ENCODE data around the gene MED28.

The MED28 gene

DNA sequence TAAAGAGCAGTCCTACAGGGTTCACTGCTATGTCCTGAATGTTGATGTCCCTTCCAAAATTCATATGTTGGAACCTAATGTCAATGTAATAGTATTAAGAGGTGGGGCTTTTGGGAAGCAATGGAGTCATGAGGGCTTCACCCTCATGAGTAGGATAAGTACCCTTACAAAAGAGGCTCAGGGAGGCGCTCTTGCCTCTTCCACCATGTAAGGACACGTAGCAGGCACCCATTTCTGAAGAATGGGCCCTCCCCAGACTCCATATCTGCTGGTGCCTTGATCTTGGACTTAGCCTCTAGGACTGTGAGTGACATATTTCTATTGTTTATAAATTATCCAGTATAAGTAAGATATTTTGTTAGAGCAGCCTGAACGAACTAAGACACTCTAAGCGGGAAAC, 15.8 kb downstream of the MED28 start:
- H4K20me1 ChIP-seq = peaks cover 22 to 96% (median 83%) of the 10 kb centered on the region in 11 experiments; a peak in 21 of 22 replicates
- no peak overlapping the region for H3K4me2 ChIP-seq
- no peak overlapping the region for H3K9ac ChIP-seq
- no peak for TF ChIP-seq Cebpa-rat (IDR thresholded peaks at IDR 0.05)
- peaks cover 0 to 5% (median 0%) of the 10 kb centered on the region in 11 experiments; a peak in 3 of 22 replicates for H3K9me3 ChIP-seq (replicated peaks in 1 of 11)
- H3K36me3 ChIP-seq = peaks cover 96 to 100% (median 100%) of the 10 kb centered on the region in 11 experiments
- no peak overlapping the region for H3K27ac ChIP-seq
- no peak overlapping the region for H3K4me3 ChIP-seq
- no peaks in the 10 kb centered on the region for H3K27me3 ChIP-seq
- H3K4me1 ChIP-seq = peaks cover 0 to 26% (median 8%) of the 10 kb centered on the region in 10 experiments; a peak in 11 of 20 replicates

DNA sequence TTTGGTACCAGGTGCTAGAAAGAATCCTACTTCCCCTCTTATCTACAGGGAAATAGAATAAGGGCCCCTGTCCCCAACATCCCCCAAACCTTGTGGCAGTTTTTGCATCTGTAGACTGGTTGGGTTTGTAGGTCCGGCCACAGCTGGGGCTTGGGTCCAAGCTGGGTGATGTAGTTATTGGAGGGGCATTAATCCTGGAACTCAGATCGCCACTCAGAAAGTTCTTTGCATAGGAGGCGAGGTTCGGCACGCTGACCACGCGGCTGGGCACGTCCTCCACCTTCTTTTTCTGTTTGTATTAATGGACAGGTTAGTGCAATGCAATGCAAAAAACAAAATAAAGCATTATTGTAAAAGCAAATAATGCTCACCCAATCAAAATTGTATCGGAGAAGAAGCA, 19.2 kb downstream of the MED28 start:
- peaks cover 22 to 93% (median 76%) of the 10 kb centered on the region in 11 experiments; a peak in 20 of 22 replicates for H4K20me1 ChIP-seq
- no peak overlapping the region for H3K4me2 ChIP-seq
- peaks cover 0 to 5% (median 0%) of the 10 kb centered on the region in 11 experiments; a peak in 3 of 22 replicates for H3K9me3 ChIP-seq (replicated peaks in 1 of 11)
- H3K27ac ChIP-seq = no peak overlapping the region
- H3K4me1 ChIP-seq = peaks cover 0 to 27% (median 8%) of the 10 kb centered on the region in 10 experiments; a peak in 12 of 20 replicates
- H3K9ac ChIP-seq = no peak overlapping the region
- no peak for TF ChIP-seq Cebpa-rat (IDR thresholded peaks at IDR 0.05)
- H3K27me3 ChIP-seq = no peaks in the 10 kb centered on the region
- no peak overlapping the region for H3K4me3 ChIP-seq
- peaks cover 81 to 98% (median 93%) of the 10 kb centered on the region in 11 experiments for H3K36me3 ChIP-seq

DNA sequence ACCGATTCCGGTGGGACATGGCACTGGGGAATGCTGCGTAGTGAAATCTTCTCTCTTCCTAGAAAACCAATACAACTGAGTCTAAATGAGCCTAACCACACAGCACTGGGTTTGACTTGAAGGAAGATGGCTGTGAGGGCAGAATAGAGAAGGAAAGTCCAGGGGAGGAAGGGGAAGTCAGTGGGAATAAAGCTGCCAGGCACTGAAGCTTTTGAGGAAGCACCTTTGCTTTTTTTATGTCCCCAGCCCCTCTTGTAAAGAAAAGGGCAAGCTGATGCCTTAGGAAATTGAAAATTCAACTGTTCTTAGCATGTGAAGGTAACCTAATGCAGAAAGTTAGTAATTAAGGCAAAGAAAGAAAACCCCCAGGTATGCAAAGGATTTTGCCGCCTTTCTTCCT, 20.6 kb downstream of the MED28 start:
- Histone ChIP-seq H3K9me3 (replicated peaks in 1 of 11) (peaks cover 0 to 5% (median 0%) of the 10 kb centered on the region in 11 experiments; a peak in 3 of 22 replicates), H3K9ac (no peak overlapping the region), H4K20me1 (peaks cover 22 to 89% (median 70%) of the 10 kb centered on the region in 11 experiments; a peak in 20 of 22 replicates), H3K4me1 (peaks cover 0 to 28% (median 15%) of the 10 kb centered on the region in 10 experiments; a peak in 14 of 20 replicates), H3K4me2 (peak overlapping the region in 2 of 11 experiments; percentile 1 to 26; a peak in 1 of 22 replicates), H3K27me3 (no peaks in the 10 kb centered on the region), H3K27ac (no peak overlapping the region), H3K4me3 (no peak overlapping the region), H3K36me3 (peaks cover 73 to 96% (median 89%) of the 10 kb centered on the region in 11 experiments)
- no peak for TF ChIP-seq Cebpa-rat (IDR thresholded peaks at IDR 0.05)

DNA sequence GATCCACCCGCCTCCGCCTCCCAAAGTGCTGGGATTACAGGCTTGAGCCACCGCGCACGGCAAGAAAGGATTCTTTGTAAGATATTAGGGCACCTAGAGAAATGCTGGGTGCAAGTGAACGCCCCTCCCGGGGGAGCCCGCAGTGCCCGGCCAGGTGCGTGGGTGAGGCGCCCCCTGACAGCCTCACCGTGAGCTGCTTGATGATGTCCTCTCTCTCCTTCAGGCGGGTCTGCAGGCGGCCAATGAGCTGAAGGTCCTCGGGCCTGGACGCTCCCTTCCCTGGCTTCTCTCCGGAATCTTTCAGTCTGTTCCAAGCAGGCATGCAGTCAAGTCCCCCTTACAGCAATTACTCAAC, 21.9 kb downstream of the MED28 start:
- no peak overlapping the region for H3K4me2 ChIP-seq
- TF ChIP-seq Cebpa-rat (IDR thresholded peaks at IDR 0.05) = no peak
- peaks cover 8 to 35% (median 18%) of the 10 kb centered on the region in 10 experiments for H3K4me1 ChIP-seq
- no peak overlapping the region for H3K9ac ChIP-seq
- H3K27me3 ChIP-seq = no peaks in the 10 kb centered on the region
- peaks cover 0 to 5% (median 0%) of the 10 kb centered on the region in 11 experiments; a peak in 3 of 22 replicates for H3K9me3 ChIP-seq (replicated peaks in 1 of 11)
- no peak overlapping the region for H3K4me3 ChIP-seq
- H3K36me3 ChIP-seq = peaks cover 61 to 84% (median 76%) of the 10 kb centered on the region in 11 experiments
- H4K20me1 ChIP-seq = peaks cover 21 to 77% (median 57%) of the 10 kb centered on the region in 11 experiments; a peak in 19 of 22 replicates
- no peak overlapping the region for H3K27ac ChIP-seq

DNA sequence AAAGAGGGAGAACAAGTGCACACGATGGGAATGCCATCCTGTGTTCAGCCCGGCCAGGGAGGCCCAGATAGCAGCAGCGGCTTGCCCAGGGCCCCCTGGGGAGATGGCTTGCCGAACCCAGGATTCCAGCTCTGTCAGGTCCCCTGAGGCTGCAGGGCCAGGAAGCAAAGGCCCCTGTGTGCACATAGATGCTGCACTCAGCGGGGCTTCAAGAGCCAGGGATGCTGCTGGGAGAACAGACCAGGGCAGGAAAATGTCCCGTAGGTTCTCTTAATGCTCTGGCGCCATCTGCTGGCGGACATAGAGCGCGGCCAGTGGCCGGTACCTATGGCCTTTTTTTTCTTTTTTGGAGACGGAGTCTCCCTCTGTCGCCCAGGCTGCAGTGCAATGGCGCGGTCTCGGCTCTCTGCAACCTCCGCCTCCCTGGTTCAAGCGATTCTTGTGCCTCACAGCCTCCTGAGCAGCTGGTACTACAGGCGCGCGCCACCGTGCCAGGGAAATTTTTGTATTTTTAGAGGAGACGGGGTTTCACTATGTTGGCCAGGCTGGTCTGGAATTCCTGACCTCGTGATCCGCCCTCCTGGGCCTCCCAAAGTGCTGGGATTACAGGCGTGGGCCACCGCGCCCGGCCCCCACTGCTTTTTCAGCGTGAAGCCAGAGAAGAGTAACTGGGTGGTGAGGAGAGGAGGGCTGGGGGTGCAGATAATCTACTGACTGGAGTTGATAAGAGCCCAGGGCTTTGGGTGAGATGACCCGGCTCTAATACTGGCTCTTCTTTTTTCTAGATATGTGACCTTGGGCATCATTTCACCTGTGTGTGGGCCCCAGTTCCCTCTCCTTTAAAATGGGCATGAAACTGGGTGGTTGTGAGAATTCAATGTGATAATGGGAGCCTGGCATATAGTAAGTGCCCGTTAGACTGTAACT, 22.5 kb downstream of the MED28 start:
- no peak for TF ChIP-seq Cebpa-rat (IDR thresholded peaks at IDR 0.05)
- Histone ChIP-seq H4K20me1 (peaks cover 19 to 70% (median 51%) of the 10 kb centered on the region in 11 experiments; a peak in 19 of 22 replicates), H3K27me3 (no peaks in the 10 kb centered on the region), H3K4me1 (peaks cover 12 to 34% (median 18%) of the 10 kb centered on the region in 10 experiments), H3K27ac (peak overlapping the region in 1 of 11 experiments; percentile 9; a peak in 2 of 22 replicates), H3K36me3 (peaks cover 54 to 77% (median 70%) of the 10 kb centered on the region in 11 experiments), H3K4me3 (no peak overlapping the region), H3K9me3 (replicated peaks in 1 of 11) (peaks cover 0 to 5% (median under 1%) of the 10 kb centered on the region in 11 experiments; a peak in 6 of 22 replicates), H3K4me2 (no peak overlapping the region), H3K9ac (no peak overlapping the region; a peak in 1 of 22 replicates)

DNA sequence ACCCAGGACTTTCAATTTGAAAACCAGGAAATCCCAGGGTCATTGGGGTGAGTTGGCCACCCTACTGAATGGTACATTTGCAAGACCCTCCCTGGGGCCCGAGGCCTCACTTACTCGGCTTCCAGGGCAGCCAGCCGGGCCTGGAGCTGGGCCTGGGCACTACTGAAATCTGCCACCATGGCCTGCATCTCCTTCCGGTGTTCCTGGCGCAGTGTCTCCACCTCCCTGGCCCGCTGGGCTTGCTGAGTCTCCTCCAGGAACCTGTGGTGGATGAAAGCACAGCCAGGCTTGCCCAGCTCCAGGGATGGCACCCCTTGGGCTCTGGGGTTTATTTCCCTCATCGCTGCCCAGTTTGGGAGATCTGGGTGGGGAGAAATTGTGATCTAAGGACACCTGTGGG, 24.7 kb downstream of the MED28 start:
- no peak for TF ChIP-seq Cebpa-rat (IDR thresholded peaks at IDR 0.05)
- Histone ChIP-seq H3K4me1 (peaks cover 16 to 48% (median 27%) of the 10 kb centered on the region in 10 experiments), H3K9me3 (replicated peaks in 1 of 11) (peaks cover 0 to 21% (median 17%) of the 10 kb centered on the region in 11 experiments; a peak in 15 of 22 replicates), H4K20me1 (peaks cover 14 to 52% (median 43%) of the 10 kb centered on the region in 11 experiments; a peak in 19 of 22 replicates), H3K9ac (no peak overlapping the region), H3K4me3 (no peak overlapping the region), H3K27ac (peak overlapping the region in 1 of 11 experiments; percentile 17; a peak in 1 of 22 replicates), H3K36me3 (peaks cover 32 to 66% (median 50%) of the 10 kb centered on the region in 11 experiments), H3K27me3 (no peaks in the 10 kb centered on the region), H3K4me2 (no peak overlapping the region)

DNA sequence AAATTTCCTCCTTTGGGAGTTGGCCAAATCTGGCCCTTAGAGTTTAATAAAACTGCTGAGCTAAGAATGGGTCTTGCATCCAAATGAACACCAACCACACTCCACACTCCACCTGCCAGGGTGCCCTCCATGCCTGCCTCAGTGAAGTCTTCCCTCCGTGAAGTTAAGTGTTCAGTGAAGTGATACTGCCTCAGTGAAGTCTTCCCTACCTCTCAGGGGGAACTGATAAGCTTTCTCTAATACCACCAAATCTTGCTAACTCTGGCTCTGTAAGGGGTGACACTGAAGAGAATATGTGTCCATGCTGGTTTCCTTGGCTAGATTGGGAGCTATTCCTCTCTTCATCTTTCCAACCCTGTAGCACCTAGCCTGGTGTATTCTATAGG, 27.9 kb downstream of the MED28 start:
- Histone ChIP-seq H3K4me3 (peak overlapping the region in 5 of 10 experiments; percentile 20 to 51 (median 30); a peak in 4 of 20 replicates), H3K27me3 (no peaks in the 10 kb centered on the region), H3K4me1 (peaks cover 10 to 43% (median 27%) of the 10 kb centered on the region in 10 experiments), H3K36me3 (peaks cover 5 to 37% (median 20%) of the 10 kb centered on the region in 11 experiments; a peak in 18 of 22 replicates), H4K20me1 (peaks cover under 1 to 26% (median 16%) of the 10 kb centered on the region in 11 experiments; a peak in 15 of 22 replicates), H3K9ac (peak overlapping the region in 5 of 11 experiments; percentile 39 to 56 (median 52); a peak in 6 of 22 replicates), H3K9me3 (replicated peaks in 1 of 11) (peaks cover 0 to 21% (median 17%) of the 10 kb centered on the region in 11 experiments; a peak in 13 of 22 replicates), H3K4me2 (peak overlapping the region; percentile 55 to 80 (median 74)), H3K27ac (peak overlapping the region in 6 of 11 experiments; percentile 39 to 68 (median 62); a peak in 9 of 22 replicates)
- TF ChIP-seq Cebpa-rat (IDR thresholded peaks at IDR 0.05) = no peak

DNA sequence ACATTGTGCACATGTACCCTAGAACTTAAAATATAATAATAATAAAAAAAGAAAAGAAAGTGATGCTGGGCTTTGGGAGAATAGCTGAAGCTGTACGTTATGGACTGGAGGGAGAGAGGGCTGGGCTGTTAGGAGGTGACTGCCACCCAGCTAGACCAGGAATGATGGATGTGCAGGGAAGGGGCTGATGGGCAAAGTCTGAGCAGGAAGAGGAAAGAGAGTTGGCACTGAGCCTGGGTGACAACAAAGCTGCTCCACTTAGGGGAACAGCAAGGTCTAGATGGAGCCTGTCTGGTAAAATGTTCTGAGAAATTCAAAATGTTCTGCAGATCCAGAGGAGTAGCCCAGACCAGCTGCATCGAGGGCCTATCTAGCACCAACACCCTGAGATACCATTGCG, 32.3 kb downstream of the MED28 start:
- H3K9me3 ChIP-seq (replicated peaks in 1 of 11) = peaks cover 0 to 21% (median 17%) of the 10 kb centered on the region in 11 experiments; a peak in 13 of 22 replicates
- TF ChIP-seq Cebpa-rat (IDR thresholded peaks at IDR 0.05) = no peak
- no peak overlapping the region for H3K4me2 ChIP-seq
- peaks cover 11 to 27% (median 25%) of the 10 kb centered on the region in 10 experiments; a peak in 19 of 20 replicates for H3K4me1 ChIP-seq
- H3K27ac ChIP-seq = no peak overlapping the region
- H4K20me1 ChIP-seq = no peaks in the 10 kb centered on the region
- no peak overlapping the region for H3K9ac ChIP-seq
- no peak overlapping the region for H3K4me3 ChIP-seq
- peaks cover 0 to 12% (median 0%) of the 10 kb centered on the region in 11 experiments; a peak in 4 of 22 replicates for H3K36me3 ChIP-seq
- H3K27me3 ChIP-seq = no peaks in the 10 kb centered on the region

All from BLaER1 treated with 17β-estradiol and CSF1 and Interleukin-3, amounts not matched to agents 10 nM and 100 nM (cell line).